Vagina (tissue), 2 donors: Measurements from ENCODE around the gene EVC. TPM values are rescaled to one million over a fixed set of nuclear protein-coding genes. Genes with fewer than 3 reads are reported as not detected.

Experiments used
- DNase-seq, 2 donors: peaks; one replicate each; pipeline ENCODE4 v3.0.0-alpha.2; 2017; ENCODE audit errors: extremely low spot score in 2 of 2
- H3K27ac ChIP-seq: fragments of 200-600 bp; sonication (generic); one replicate; pipeline ENCODE4 v1.5.1; 2019
- H3K27me3 ChIP-seq: fragments of 200-600 bp; sonication (generic); one replicate; pipeline ENCODE4 v1.5.1; 2019
- H3K36me3 ChIP-seq, 2 donors: fragments of 200-600 bp; sonication (generic); one replicate each; pipeline ENCODE4 v1.5.1; 2017 to 2019
- H3K4me1 ChIP-seq: fragments of 200-600 bp; sonication (generic); one replicate; pipeline ENCODE4 v1.5.1; 2019
- H3K4me3 ChIP-seq, 2 donors: fragments of 200-600 bp; sonication (generic); 1 replicate in 1 of 2; 2 replicates in 1 of 2; pipeline ENCODE4 v1.5.1; 2016 to 2019
- H3K9me3 ChIP-seq: fragments of 200-600 bp; sonication (generic); one replicate; pipeline ENCODE4 v1.5.1; 2019
- POLR2A ChIP-seq, 2 donors: fragments of 450-650 bp; IDR thresholded peaks; one replicate each; pipeline ENCODE4 v1.6.1; 2017; ENCODE audit warnings: antibody characterized with exemption in 2 of 2, mild to moderate bottlenecking in 2 of 2, moderate library complexity in 2 of 2
- POLR2AphosphoS5 ChIP-seq, 2 donors: sonication (generic); formaldehyde crosslinking; IDR thresholded peaks; one replicate each; pipeline ENCODE4 v1.9.0; 2017; ENCODE audit warnings: antibody characterized with exemption in 2 of 2, mild to moderate bottlenecking in 2 of 2, low read depth in 1 of 2; ENCODE audit not compliant: insufficient read depth in 1 of 2
- intact Hi-C: fragments of 100-400 bp; cut with DNase I; formaldehyde crosslinking; loops from one replicate; pipeline ENCODE4 v1.15.1; 2023
- total RNA-seq: library from RNA; depleted of rRNA; stranded (reverse); fragments of >200 nt; gene quantifications from one replicate; pipeline ENCODE4 v1.2.3, GENCODE V29; 2016
- TF ChIP-seq, protein P1 (sequence below), 3 experiments: fragments of 450-650 bp in 2 of 3; fragments of 200-600 bp in 1 of 3; sonication (generic) in 1 of 3; IDR thresholded peaks; one replicate each; pipeline ENCODE4 v1.5.1; 2017 to 2019; ENCODE audit warnings: antibody characterized with exemption in 3 of 3, mild to moderate bottlenecking in 2 of 3, moderate library complexity in 2 of 3

The EVC gene
- total RNA-seq, 1 donor from 2014 or later = 19.4 TPM

DNA sequence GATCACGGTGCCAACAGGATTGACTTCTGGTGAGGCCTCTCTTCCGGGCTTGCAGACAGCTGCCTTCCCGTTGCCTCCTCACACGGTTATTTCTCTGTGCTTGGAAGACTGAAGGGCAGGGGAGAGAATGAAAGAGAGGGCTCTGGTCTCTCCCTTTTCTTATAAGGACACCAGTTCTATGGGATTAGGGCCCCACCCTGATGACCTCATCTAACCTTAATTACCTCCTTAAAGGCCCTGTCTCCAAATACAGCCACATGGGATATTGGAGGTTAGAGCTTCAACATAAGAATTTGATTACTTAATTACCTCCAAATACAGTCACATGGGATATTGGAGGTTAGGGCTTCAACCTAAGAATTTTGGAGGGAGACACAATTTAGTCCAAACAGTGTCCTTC lies 46.5 kb downstream of the EVC start:
- no peaks in the 10 kb centered on the region for H3K27me3 ChIP-seq
- no peak for DNase-seq
- TF ChIP-seq POLR2A (IDR thresholded peaks at IDR 0.05) (no peak), POLR2AphosphoS5 (IDR thresholded peaks at IDR 0.05; ENCODE audit: insufficient read depth in 1 of 2, low read depth in 1 of 2) (no peak)
- peaks cover 5% of the 10 kb centered on the region for H3K4me1 ChIP-seq
- H3K36me3 ChIP-seq = peaks cover 0 to 46% of the 10 kb centered on the region in 2 donors
- intact Hi-C loops = no loop called here
- H3K9me3 ChIP-seq = no peaks in the 10 kb centered on the region
- H3K4me3 ChIP-seq = no peak overlapping the region
- H3K27ac ChIP-seq = no peak overlapping the region

GRCh38 chr4:5757954-5758353 lies 47.0 kb downstream of the EVC start:
- Histone ChIP-seq H3K4me1 (peaks cover 5% of the 10 kb centered on the region), H3K9me3 (no peaks in the 10 kb centered on the region), H3K4me3 (no peak overlapping the region), H3K27me3 (no peaks in the 10 kb centered on the region), H3K27ac (peak overlapping the region; percentile 31), H3K36me3 (peaks cover 0 to 42% of the 10 kb centered on the region in 2 donors)
- no peak for DNase-seq
- TF ChIP-seq, protein P1, sequence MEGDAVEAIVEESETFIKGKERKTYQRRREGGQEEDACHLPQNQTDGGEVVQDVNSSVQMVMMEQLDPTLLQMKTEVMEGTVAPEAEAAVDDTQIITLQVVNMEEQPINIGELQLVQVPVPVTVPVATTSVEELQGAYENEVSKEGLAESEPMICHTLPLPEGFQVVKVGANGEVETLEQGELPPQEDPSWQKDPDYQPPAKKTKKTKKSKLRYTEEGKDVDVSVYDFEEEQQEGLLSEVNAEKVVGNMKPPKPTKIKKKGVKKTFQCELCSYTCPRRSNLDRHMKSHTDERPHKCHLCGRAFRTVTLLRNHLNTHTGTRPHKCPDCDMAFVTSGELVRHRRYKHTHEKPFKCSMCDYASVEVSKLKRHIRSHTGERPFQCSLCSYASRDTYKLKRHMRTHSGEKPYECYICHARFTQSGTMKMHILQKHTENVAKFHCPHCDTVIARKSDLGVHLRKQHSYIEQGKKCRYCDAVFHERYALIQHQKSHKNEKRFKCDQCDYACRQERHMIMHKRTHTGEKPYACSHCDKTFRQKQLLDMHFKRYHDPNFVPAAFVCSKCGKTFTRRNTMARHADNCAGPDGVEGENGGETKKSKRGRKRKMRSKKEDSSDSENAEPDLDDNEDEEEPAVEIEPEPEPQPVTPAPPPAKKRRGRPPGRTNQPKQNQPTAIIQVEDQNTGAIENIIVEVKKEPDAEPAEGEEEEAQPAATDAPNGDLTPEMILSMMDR (IDR thresholded peaks at IDR 0.05) = no peak
- TF ChIP-seq POLR2AphosphoS5 (IDR thresholded peaks at IDR 0.05; ENCODE audit: insufficient read depth in 1 of 2, low read depth in 1 of 2) (no peak), POLR2A (IDR thresholded peaks at IDR 0.05) (no peak)
- intact Hi-C loops = no loop called here

- no peaks in the 10 kb centered on the region for H3K27me3 ChIP-seq
- peaks cover 0 to 35% of the 10 kb centered on the region in 2 donors for H3K36me3 ChIP-seq
- peaks cover 5% of the 10 kb centered on the region for H3K4me1 ChIP-seq
- H3K9me3 ChIP-seq = no peaks in the 10 kb centered on the region
- H3K4me3 ChIP-seq = no peak overlapping the region
- DNase-seq = no peak
- peak overlapping the region; percentile 31 for H3K27ac ChIP-seq
- intact Hi-C loops = no loop called here
- peak in 1 of 2 donors; percentile 11 for TF ChIP-seq POLR2AphosphoS5 (IDR thresholded peaks at IDR 0.05; ENCODE audit: insufficient read depth in 1 of 2, low read depth in 1 of 2)
- TF ChIP-seq, protein P1 (IDR thresholded peaks at IDR 0.05) = no peak
These were observed 47.7 kb downstream of the EVC start for GRCh38 chr4:5758741-5759140.

DNA sequence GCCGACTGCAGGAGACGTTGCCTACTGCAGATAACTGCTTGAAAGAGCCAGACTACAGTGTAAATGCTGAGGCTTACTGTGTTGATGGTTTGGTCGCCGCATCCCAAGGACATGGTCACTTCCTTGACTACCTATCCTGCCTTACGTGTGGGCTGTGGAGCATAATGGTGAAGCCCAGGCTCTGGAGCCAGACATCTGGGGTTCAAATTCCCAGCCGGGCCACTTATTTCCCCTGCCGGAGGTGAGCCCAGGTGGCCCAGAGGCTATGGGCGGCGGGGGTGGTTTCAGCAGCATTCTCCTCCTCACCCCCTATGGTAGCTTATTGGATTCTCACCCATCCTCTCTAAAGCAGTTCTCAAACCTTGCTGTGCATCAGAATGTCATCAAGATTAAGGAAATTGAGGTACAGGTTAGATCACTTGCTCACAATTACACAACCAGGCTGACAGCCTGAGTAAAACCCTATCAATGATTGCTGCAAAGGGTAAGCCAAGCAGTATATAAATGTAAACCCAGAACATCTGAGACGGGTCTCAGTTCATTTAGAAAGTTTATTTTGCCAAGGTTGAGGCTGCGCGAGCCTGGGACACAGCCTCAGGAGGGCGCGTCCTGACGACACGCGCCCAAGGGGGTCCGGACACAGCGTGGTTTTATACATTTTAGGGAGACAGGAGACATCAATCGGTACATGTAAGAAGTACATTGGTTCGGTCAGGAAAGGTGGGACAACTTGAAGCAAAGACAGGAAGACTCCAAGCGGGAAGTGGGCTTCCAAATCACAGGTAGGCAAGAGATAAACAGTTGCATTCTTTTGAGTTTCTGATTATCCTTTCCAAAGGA lies 48.5 kb downstream of the EVC start:
- H3K27me3 ChIP-seq = no peaks in the 10 kb centered on the region
- DNase-seq = no peak
- TF ChIP-seq POLR2A (IDR thresholded peaks at IDR 0.05) (no peak), POLR2AphosphoS5 (IDR thresholded peaks at IDR 0.05; ENCODE audit: insufficient read depth in 1 of 2, low read depth in 1 of 2) (no peak)
- TF ChIP-seq, protein P1 (IDR thresholded peaks at IDR 0.05) = no peak
- H3K4me1 ChIP-seq = peaks cover 5% of the 10 kb centered on the region
- H3K36me3 ChIP-seq = peaks cover 0 to 28% of the 10 kb centered on the region in 2 donors
- intact Hi-C loops = no loop called here
- H3K4me3 ChIP-seq = no peak overlapping the region
- H3K9me3 ChIP-seq = no peaks in the 10 kb centered on the region
- H3K27ac ChIP-seq = no peak overlapping the region

DNA sequence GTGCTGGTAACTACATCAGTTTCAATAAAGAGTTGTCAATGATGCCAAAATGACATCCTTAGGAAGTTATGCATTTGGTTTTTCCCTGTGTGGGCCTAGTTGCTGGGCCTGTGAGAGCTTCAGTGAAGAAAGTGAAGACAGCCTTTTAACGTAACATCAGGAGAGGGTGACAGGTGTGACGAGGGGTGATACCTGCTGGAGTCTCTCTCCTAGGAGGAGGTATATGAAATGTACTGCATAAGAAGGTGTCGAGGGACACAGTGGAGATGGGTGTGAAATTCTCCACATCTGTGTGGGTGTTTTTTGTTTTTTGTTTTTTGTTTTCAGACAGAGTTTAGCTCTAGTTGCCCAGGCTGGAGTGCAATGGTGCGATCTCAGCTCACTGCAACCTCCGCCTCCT lies 49.2 kb downstream of the EVC start:
- H3K9me3 ChIP-seq = no peaks in the 10 kb centered on the region
- TF ChIP-seq, protein P1 (IDR thresholded peaks at IDR 0.05) = no peak
- no peak for TF ChIP-seq POLR2A (IDR thresholded peaks at IDR 0.05)
- no peak for TF ChIP-seq POLR2AphosphoS5 (IDR thresholded peaks at IDR 0.05; ENCODE audit: insufficient read depth in 1 of 2, low read depth in 1 of 2)
- intact Hi-C loops = no loop called here
- no peak overlapping the region for H3K27ac ChIP-seq
- no peak for DNase-seq
- peaks cover 5% of the 10 kb centered on the region for H3K4me1 ChIP-seq
- no peak overlapping the region for H3K4me3 ChIP-seq
- no peaks in the 10 kb centered on the region for H3K27me3 ChIP-seq
- peaks cover 0 to 20% of the 10 kb centered on the region in 2 donors for H3K36me3 ChIP-seq
